K562 (cell line): ENCODE data around the gene SLC1A4. TPM values are rescaled to one million over a fixed set of nuclear protein-coding genes. Genes with fewer than 3 reads are reported as not detected.
A peak's percentile ranks its signal among the peaks of the same experiment; 100 is the strongest.

Experiments
- ADNP ChIP-seq: fragments of 200-800 bp; sonication (Bioruptor generic); IDR thresholded peaks from 2 replicates; pipeline ENCODE4 v1.6.1; 2016; ENCODE audit warnings: missing genetic modification characterization, missing compliant biosample characterization
- CHD2 ChIP-seq: IDR thresholded peaks from 2 replicates; pipeline ENCODE4 v1.6.1; 2011; ENCODE audit warnings: low read depth, low read length
- DIDO1 ChIP-seq: fragments of 450-650 bp; IDR thresholded peaks from 2 replicates; pipeline ENCODE4 v1.6.1; 2016; ENCODE audit warnings: low read depth, missing biosample characterization, missing genetic modification characterization
- FOXJ3 ChIP-seq: sonication (generic); formaldehyde crosslinking; IDR thresholded peaks from 2 replicates; pipeline ENCODE4 v1.4.0; 2020; ENCODE audit warnings: mild to moderate bottlenecking, missing genetic modification reagents
- HDAC2 ChIP-seq: fragments of 450-650 bp; IDR thresholded peaks from 2 replicates; pipeline ENCODE4 v1.6.1; 2016; ENCODE audit warnings: mild to moderate bottlenecking
- MEF2D ChIP-seq: conservative IDR thresholded peaks from 2 replicates; pipeline ENCODE4 v1.6.1; 2016; ENCODE audit warnings: low read depth, missing genetic modification characterization, missing compliant biosample characterization
- NR3C1 ChIP-seq: sonication (generic); formaldehyde crosslinking; IDR thresholded peaks from 2 replicates; pipeline ENCODE4 v1.8.1; 2022; ENCODE audit warnings: missing genetic modification reagents
- NUFIP1 ChIP-seq: fragments of 450-650 bp; IDR thresholded peaks from 2 replicates; pipeline ENCODE4 v1.6.1; 2018; ENCODE audit not compliant: partially characterized antibody
- SMARCA5 ChIP-seq: fragments of 450-650 bp; IDR thresholded peaks from 2 replicates; pipeline ENCODE4 v1.6.1; 2016
- SOX6 ChIP-seq: fragments of 450-650 bp; IDR thresholded peaks from 2 replicates; pipeline ENCODE4 v1.6.1; 2014; ENCODE audit warnings: mild to moderate bottlenecking
- SPI1 ChIP-seq: IDR thresholded peaks from 2 replicates; pipeline ENCODE4 v1.6.1; 2011; ENCODE audit warnings: low read depth, low read length, control low read depth, borderline replicate concordance
- TAF15 ChIP-seq: fragments of 200-400 bp; formaldehyde crosslinking; IDR thresholded peaks from 2 replicates; pipeline ENCODE4 v1.6.1; 2017; ENCODE audit warnings: mild to moderate bottlenecking, low read depth, low read length, moderate library complexity
- TAF9B ChIP-seq: fragments of 450-650 bp; IDR thresholded peaks from 2 replicates; pipeline ENCODE4 v1.6.1; 2018; ENCODE audit warnings: mild to moderate bottlenecking; ENCODE audit not compliant: partially characterized antibody
- TOE1 ChIP-seq, 2 experiments: fragments of 450-650 bp in 1 of 2; sonication (generic) in 1 of 2; formaldehyde crosslinking in 1 of 2; IDR thresholded peaks; 2 replicates each; pipeline versions ENCODE4 v1.7.1 to v1.8.0; 2016 to 2022; ENCODE audit warnings: borderline replicate concordance in 2 of 2, mild to moderate bottlenecking in 2 of 2, antibody characterized with exemption in 1 of 2, inconsistent platforms in 1 of 2, low read depth in 1 of 2, missing genetic modification reagents in 1 of 2, moderate library complexity in 1 of 2
- ZBTB8A ChIP-seq: fragments of 450-650 bp; IDR thresholded peaks from 2 replicates; pipeline ENCODE4 v1.6.1; 2018; ENCODE audit warnings: mild to moderate bottlenecking, moderate library complexity; ENCODE audit not compliant: partially characterized antibody
- ZNF445 ChIP-seq: fragments of 250-450 bp; sonication (Bioruptor Pico); IDR thresholded peaks from 2 replicates; pipeline ENCODE4 v1.4.0; 2020; ENCODE audit warnings: low read depth, mild to moderate bottlenecking, moderate library complexity
- polyA plus RNA-seq, 8 experiments: library from polyadenylated mRNA; depleted of rRNA in 4 of 8; stranded (reverse) in 5 of 8; unstranded in 3 of 8; fragments of >200 nt; fragmentation: Nextera tagmentation in 2 of 8; fragmentation: Illumina TruSeq in 1 of 8; extraction: Ambion mirVana in 2 of 8; extraction: Trizol in 1 of 8; gene quantifications; 2 replicates each; pipeline versions ENCODE4 v1.2.1 to v1.2.3, GENCODE V29; 2011 to 2014; ENCODE audit warnings: inconsistent platforms in 1 of 8, missing spikeins in 1 of 8
- total RNA-seq, 7 experiments: library from RNA; depleted of rRNA in 6 of 7; stranded (reverse); fragments of >200 nt in 6 of 7; fragmentation: Illumina TruSeq in 2 of 7; extraction: Trizol in 2 of 7; gene quantifications; 2 replicates each; pipeline versions ENCODE4 v1.2.1 to v1.2.3, GENCODE V29; 2011 to 2021; ENCODE audit warnings: low replicate concordance in 1 of 7
- TF ChIP-seq, protein P1 (sequence below): IDR thresholded peaks from 2 replicates; pipeline ENCODE4 v1.6.1; 2011; ENCODE audit warnings: borderline replicate concordance, low read depth, mild to moderate bottlenecking, moderate library complexity, low read length; ENCODE audit not compliant: insufficient read depth, poor library complexity, severe bottlenecking
- TF ChIP-seq, protein P2 (sequence below), 2 experiments: fragments of 450-650 bp; IDR thresholded peaks; 2 replicates each; pipeline ENCODE4 v1.6.1; 2016; ENCODE audit warnings: mild to moderate bottlenecking in 2 of 2, borderline replicate concordance in 1 of 2, low read depth in 1 of 2, moderate library complexity in 1 of 2

SLC1A4 gene
- total and polyA plus RNA-seq, 9 of the 15 experiments (the other 6 are each of a cell fraction or from before 2014, with no cell fraction given): 4.4 to 24.0 (median 10.9) TPM

DNA sequence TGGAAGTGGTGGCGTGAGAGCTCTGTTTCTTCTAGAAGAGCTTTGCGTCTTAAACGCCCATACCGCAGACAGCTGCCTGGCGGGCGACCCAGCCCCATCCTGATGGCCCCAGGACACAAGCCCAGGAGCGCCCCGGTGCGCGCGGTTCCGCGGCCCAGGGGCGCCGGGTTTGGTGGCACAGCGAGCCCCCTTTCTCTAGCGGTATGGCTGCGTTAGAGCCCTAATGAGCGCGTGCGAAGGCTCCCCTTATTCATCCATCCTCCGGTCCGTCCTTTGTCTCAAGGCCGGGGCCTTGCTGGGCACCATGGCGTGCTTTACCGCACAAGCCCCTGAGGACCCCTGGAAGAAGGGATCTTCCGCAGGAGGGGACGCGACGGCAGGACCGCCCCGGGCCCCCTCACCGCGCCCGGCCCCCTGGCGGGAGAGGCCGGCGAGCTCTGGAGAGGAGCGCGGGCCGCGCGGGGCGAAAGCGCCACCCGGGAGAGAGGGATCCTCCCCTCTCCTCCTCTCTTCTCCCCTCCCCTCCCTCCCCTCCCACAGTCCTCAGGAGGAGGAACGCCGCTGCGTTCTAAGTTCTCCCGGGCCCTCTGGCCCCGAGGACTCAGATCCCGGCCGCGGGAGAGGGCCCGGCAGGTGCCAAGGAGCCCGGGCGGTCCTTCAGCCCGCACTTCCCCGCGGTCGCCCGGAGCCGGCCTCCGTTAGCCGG is 626 bp upstream of the SLC1A4 start (continued):
- TF ChIP-seq, protein P1, sequence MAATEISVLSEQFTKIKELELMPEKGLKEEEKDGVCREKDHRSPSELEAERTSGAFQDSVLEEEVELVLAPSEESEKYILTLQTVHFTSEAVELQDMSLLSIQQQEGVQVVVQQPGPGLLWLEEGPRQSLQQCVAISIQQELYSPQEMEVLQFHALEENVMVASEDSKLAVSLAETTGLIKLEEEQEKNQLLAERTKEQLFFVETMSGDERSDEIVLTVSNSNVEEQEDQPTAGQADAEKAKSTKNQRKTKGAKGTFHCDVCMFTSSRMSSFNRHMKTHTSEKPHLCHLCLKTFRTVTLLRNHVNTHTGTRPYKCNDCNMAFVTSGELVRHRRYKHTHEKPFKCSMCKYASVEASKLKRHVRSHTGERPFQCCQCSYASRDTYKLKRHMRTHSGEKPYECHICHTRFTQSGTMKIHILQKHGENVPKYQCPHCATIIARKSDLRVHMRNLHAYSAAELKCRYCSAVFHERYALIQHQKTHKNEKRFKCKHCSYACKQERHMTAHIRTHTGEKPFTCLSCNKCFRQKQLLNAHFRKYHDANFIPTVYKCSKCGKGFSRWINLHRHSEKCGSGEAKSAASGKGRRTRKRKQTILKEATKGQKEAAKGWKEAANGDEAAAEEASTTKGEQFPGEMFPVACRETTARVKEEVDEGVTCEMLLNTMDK: peak; percentile 99
- TF ChIP-seq, protein P2, sequence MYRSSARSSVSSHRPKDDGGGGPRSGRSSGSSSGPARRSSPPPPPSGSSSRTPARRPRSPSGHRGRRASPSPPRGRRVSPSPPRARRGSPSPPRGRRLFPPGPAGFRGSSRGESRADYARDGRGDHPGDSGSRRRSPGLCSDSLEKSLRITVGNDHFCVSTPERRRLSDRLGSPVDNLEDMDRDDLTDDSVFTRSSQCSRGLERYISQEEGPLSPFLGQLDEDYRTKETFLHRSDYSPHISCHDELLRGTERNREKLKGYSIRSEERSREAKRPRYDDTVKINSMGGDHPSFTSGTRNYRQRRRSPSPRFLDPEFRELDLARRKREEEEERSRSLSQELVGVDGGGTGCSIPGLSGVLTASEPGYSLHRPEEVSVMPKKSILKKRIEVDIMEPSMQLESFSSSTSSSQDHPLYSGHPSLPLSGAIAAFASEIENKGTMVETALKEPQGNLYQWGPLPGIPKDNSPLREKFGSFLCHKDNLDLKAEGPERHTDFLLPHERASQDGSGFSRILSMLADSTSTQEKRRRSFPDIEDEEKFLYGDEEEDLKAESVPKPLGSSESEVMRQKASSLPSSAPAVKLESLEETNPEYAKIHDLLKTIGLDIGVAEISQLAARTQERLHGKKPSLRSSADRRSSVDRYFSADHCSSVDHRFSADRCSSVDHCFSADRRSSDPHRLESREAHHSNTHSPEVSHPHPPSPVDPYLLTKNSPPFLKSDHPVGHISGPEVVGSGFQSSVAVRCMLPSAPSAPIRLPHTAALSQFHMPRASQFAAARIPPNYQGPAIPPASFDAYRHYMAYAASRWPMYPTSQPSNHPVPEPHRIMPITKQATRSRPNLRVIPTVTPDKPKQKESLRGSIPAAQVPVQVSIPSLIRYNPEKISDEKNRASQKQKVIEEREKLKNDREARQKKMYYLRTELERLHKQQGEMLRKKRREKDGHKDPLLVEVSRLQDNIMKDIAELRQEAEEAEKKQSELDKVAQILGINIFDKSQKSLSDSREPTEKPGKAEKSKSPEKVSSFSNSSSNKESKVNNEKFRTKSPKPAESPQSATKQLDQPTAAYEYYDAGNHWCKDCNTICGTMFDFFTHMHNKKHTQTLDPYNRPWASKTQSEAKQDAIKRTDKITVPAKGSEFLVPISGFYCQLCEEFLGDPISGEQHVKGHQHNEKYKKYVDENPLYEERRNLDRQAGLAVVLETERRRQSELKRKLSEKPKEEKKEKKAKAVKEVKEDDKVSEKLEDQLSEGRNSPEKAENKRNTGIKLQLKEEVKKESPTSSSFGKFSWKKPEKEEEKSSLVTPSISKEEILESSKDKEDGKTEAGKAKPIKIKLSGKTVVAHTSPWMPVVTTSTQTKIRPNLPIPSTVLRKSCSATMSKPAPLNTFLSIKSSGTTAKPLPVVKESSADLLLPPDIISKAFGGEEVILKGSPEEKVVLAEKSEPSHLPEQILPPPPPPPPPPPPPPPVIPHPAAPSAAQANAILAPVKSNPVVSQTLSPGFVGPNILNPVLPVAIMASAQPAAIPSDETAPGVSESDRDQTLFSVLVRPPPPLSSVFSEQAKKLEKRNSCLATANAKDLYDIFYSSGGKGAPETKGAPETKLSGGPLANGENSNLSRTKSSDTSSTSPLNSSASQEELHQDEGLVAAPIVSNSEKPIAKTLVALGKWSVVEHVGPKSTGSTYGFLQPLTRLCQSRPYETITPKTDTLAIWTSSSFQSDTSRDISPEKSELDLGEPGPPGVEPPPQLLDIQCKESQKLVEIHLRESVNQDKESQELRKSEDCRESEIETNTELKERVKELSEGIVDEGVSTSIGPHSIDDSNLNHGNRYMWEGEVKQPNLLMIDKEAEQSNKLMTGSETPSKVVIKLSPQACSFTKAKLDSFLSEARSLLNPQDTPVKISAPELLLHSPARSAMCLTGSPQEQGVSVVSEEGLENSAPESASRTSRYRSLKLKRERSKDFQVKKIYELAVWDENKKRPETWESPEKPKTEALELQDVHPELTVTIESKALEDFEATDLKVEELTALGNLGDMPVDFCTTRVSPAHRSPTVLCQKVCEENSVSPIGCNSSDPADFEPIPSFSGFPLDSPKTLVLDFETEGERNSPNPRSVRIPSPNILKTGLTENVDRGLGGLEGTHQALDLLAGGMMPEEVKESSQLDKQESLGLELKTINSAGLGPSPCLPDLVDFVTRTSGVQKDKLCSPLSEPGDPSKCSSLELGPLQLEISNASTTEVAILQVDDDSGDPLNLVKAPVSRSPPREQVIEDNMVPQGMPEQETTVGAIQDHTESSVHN (IDR thresholded peaks at IDR 0.05; ENCODE audit: borderline replicate concordance in 1 of 2, low read depth in 1 of 2): no peak
- TF ChIP-seq ZNF445 (CRISPR knock-in tag) (no peak), ZBTB8A (no peak), TAF9B (no peak), NUFIP1 (no peak), DIDO1 (tag) (no peak), TAF15 (no peak), NR3C1 (CRISPR knock-in tag) (no peak), SOX6 (no peak), SPI1 (no peak), TOE1 (IDR thresholded peaks at IDR 0.05; ENCODE audit: borderline replicate concordance) (no peak), TOE1 (CRISPR knock-in tag; IDR thresholded peaks at IDR 0.05; ENCODE audit: borderline replicate concordance, low read depth) (no peak), HDAC2 (0 out of 2 replicates have a peak, but pooled peaks have one; percentile 28), MEF2D (tag) (no peak), CHD2 (no peak), FOXJ3 (no peak), ADNP (tag) (no peak), SMARCA5 (no peak; the same call in 1 of the 2 replicates)
